Mesothelial cell of epicardium (in vitro differentiated cells): Measurements from ENCODE around the gene KCNB1. TPM values are rescaled to one million over a fixed set of nuclear protein-coding genes. Genes with fewer than 3 reads are reported as not detected.

Experiments used
- DNase-seq, 2 experiments: peaks; one replicate each; pipeline ENCODE4 v3.0.0; 2021; ENCODE audit warnings: low spot score in 2 of 2; ENCODE audit not compliant: unreplicated experiment in 2 of 2
- H3K27ac Mint-ChIP-seq: 2 replicates; pipeline ENCODE4 v1.8.0; 2021; ENCODE audit warnings: mixed read lengths
- H3K27me3 Mint-ChIP-seq: 2 replicates; pipeline ENCODE4 v1.8.0; 2021; ENCODE audit warnings: low read depth, mixed read lengths
- H3K36me3 Mint-ChIP-seq: 2 replicates; pipeline ENCODE4 v1.8.0; 2021; ENCODE audit warnings: mixed read lengths
- H3K4me1 Mint-ChIP-seq: 2 replicates; pipeline ENCODE4 v1.8.0; 2021; ENCODE audit warnings: mixed read lengths
- H3K4me3 Mint-ChIP-seq: 2 replicates; pipeline ENCODE4 v1.8.0; 2021; ENCODE audit warnings: mild to moderate bottlenecking, moderate library complexity, mixed read lengths
- H3K9me3 Mint-ChIP-seq: 2 replicates; pipeline ENCODE4 v1.8.0; 2021; ENCODE audit warnings: mixed read lengths
- CTCF ChIP-seq: fragments of 200-600 bp; sonication (generic); IDR thresholded peaks from one replicate; pipeline ENCODE4 v1.5.0; 2021; ENCODE audit warnings: antibody characterized with exemption; ENCODE audit not compliant: unreplicated experiment
- total RNA-seq: library from RNA; stranded (reverse); gene quantifications from 3 replicates; pipeline ENCODE4 v1.2.1, GENCODE V29; 2021

Gene KCNB1
- total RNA-seq, 1 donor from 2014 or later = 0.51 TPM

GRCh38 chr20:49352751-49353150 lies 129.7 kb downstream of the KCNB1 start:
- Mint-ChIP-seq H3K27ac (no peak overlapping the region), H3K4me1 (peaks cover 2% of the 10 kb centered on the region), H3K36me3 (no peaks in the 10 kb centered on the region), H3K4me3 (no peak overlapping the region), H3K27me3 (peaks cover 26% of the 10 kb centered on the region), H3K9me3 (no peaks in the 10 kb centered on the region)
- no peak for TF ChIP-seq CTCF
- DNase-seq = no peak

GRCh38 chr20:49351775-49352174 lies 130.7 kb downstream of the KCNB1 start:
- Mint-ChIP-seq H3K36me3 (no peaks in the 10 kb centered on the region), H3K4me1 (peaks cover 5% of the 10 kb centered on the region), H3K4me3 (no peak overlapping the region), H3K9me3 (no peaks in the 10 kb centered on the region), H3K27ac (no peak overlapping the region), H3K27me3 (peaks cover 22% of the 10 kb centered on the region)
- no peak for DNase-seq
- no peak for TF ChIP-seq CTCF

GRCh38 chr20:49349694-49350252 lies 132.7 kb downstream of the KCNB1 start:
- H3K9me3 Mint-ChIP-seq = no peaks in the 10 kb centered on the region
- TF ChIP-seq CTCF = no peak
- H3K27me3 Mint-ChIP-seq = peaks cover 11% of the 10 kb centered on the region
- no peak overlapping the region for H3K27ac Mint-ChIP-seq
- peaks cover 15% of the 10 kb centered on the region for H3K4me1 Mint-ChIP-seq
- no peaks in the 10 kb centered on the region for H3K36me3 Mint-ChIP-seq
- no peak for DNase-seq
- no peak overlapping the region for H3K4me3 Mint-ChIP-seq

- Mint-ChIP-seq H3K4me3 (no peak overlapping the region), H3K27ac (no peak overlapping the region), H3K9me3 (no peaks in the 10 kb centered on the region), H3K36me3 (no peaks in the 10 kb centered on the region), H3K4me1 (peaks cover 15% of the 10 kb centered on the region), H3K27me3 (peaks cover 9% of the 10 kb centered on the region)
- DNase-seq = no peak
- TF ChIP-seq CTCF = no peak
These were observed 133.4 kb downstream of the KCNB1 start for GRCh38 chr20:49349078-49349477.

GRCh38 chr20:49348563-49348962 lies 133.9 kb downstream of the KCNB1 start:
- Mint-ChIP-seq H3K27ac (no peak overlapping the region), H3K4me1 (peaks cover 15% of the 10 kb centered on the region), H3K36me3 (no peaks in the 10 kb centered on the region), H3K4me3 (no peak overlapping the region), H3K27me3 (peaks cover 14% of the 10 kb centered on the region), H3K9me3 (no peaks in the 10 kb centered on the region)
- TF ChIP-seq CTCF = no peak
- no peak for DNase-seq

- H3K4me1 Mint-ChIP-seq = peaks cover 15% of the 10 kb centered on the region
- DNase-seq = no peak
- H3K36me3 Mint-ChIP-seq = no peaks in the 10 kb centered on the region
- H3K9me3 Mint-ChIP-seq = no peaks in the 10 kb centered on the region
- peaks cover 21% of the 10 kb centered on the region for H3K27me3 Mint-ChIP-seq
- no peak overlapping the region for H3K4me3 Mint-ChIP-seq
- H3K27ac Mint-ChIP-seq = peak overlapping the region; percentile 57
- no peak for TF ChIP-seq CTCF
These were observed 135.3 kb downstream of the KCNB1 start for GRCh38 chr20:49347156-49347555.
